ENCODE results near the gene TRRAP. TPM values are rescaled to one million over a fixed set of nuclear protein-coding genes. Genes with fewer than 3 reads are reported as not detected.

TRRAP gene
- total RNA-seq, 1 experiment from 2014 or later = 55.8 TPM

DNA sequence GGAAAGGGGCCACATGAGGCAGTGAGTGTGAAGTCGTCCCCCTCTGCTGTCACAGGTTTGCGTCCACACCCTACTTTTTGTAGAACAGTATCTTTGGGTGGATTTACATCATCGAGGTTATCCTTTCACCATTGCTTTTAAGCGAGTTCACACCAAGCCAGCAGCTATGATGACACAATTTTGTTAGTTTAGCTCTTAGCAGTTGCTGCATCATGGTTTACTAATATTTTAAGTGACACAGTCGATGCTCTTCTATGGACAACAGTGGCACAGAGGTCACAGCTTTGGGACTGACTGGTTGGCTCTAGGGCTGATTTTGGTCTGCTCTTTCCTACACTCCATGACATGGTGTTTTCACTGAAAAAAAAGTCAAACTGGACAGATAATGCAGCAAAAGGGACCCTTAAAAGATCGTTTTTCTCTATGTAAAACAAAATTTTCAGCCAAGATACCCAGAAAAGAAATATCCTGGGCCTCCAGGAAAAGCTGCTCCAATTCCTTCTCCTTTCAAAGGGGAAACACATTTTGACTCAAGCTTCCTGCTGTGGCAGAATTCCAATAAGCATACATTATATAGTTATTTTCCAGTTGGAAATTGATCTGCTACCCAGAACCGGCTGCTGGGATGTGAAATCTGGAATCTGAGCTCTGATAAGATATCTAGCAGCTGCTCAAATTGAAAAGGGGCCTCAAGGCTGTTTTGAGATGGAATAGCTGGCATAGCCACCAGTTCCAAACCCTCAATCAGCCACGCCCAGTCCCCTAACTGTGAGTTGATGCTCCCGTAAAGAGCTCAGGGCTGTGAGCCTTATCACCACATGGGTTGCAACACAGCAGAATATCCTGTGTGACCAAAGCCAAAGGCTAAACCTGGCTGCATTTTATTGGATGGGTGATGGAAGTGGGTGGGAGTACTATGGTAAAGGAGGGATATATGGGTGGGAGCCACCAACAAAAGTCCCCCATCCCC, 151.4 kb downstream of the TRRAP start:
- no peaks in the 10 kb centered on the region for H3K9me2 ChIP-seq (ENCODE audit: insufficient read depth)
- no peak overlapping the region for H2AFZ ChIP-seq
- POLR2A ChIA-PET (ENCODE audit: unreplicated experiment) = no interaction called here
- TF ChIP-seq, protein P1, sequence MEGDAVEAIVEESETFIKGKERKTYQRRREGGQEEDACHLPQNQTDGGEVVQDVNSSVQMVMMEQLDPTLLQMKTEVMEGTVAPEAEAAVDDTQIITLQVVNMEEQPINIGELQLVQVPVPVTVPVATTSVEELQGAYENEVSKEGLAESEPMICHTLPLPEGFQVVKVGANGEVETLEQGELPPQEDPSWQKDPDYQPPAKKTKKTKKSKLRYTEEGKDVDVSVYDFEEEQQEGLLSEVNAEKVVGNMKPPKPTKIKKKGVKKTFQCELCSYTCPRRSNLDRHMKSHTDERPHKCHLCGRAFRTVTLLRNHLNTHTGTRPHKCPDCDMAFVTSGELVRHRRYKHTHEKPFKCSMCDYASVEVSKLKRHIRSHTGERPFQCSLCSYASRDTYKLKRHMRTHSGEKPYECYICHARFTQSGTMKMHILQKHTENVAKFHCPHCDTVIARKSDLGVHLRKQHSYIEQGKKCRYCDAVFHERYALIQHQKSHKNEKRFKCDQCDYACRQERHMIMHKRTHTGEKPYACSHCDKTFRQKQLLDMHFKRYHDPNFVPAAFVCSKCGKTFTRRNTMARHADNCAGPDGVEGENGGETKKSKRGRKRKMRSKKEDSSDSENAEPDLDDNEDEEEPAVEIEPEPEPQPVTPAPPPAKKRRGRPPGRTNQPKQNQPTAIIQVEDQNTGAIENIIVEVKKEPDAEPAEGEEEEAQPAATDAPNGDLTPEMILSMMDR (conservative IDR thresholded peaks at IDR 0.05) = no peak
- no peak for TF ChIP-seq EZH2 (IDR thresholded peaks at IDR 0.05; ENCODE audit: low read depth)
- no peaks in the 10 kb centered on the region; the same call in 1 of the 2 replicates for H4K20me1 ChIP-seq (ENCODE audit: insufficient read depth)
- H3K27me3 ChIP-seq (ENCODE audit: insufficient read depth, low read depth) = no peaks in the 10 kb centered on the region
- no peak overlapping the region; the same call in 1 of the 2 replicates for H3K27ac ChIP-seq
- no TSS peak for BruUV-seq (replicated peaks)
- no peaks in the 10 kb centered on the region; the same call in 1 of the 2 replicates for H3K79me2 ChIP-seq (ENCODE audit: low read depth)
- intact Hi-C loops (cut with micrococcal nuclease; ENCODE audit: unreplicated experiment) = no loop called here
- H3F3A ChIP-seq (ENCODE audit: insufficient read depth, low read depth) = peaks cover 47% of the 10 kb centered on the region
- H3K36me3 ChIP-seq (ENCODE audit: low read depth) = peaks cover 33% of the 10 kb centered on the region
- no peak overlapping the region for H3K4me2 ChIP-seq
- no peaks in the 10 kb centered on the region for H3K4me1 ChIP-seq (replicated peaks; ENCODE audit: insufficient read depth)
- H3K4me3 ChIP-seq = no peak overlapping the region
- CTCF ChIA-PET = interaction anchor here (0.5 kb wide), 1 partner anchor 122 kb away, joined by 4 read pairs; no protein-coding TSS in a partner anchor
- no peak for DNase-seq
- H3K9me3 ChIP-seq (ENCODE audit: insufficient read depth, low read depth) = no peaks in the 10 kb centered on the region

DNA sequence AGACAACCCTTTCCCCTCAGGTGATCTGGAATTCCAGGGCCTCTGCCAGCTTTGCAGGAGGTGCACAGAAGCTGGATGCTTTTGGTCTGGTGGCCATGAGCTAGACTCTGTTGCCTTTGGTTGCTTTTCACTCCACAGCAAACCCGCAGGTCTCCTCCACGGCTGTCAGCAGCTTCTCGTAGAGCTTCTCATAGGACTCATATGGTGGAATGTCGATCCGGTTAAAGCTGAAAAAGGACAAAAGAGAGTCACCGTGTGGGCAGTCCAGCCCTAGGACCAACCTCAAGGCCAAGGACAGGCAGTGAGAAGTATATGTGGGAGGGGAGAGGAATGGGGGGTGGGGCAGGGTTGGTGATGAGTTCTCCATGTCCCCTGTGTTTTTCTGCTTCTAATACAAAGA, 152.1 kb downstream of the TRRAP start:
- H3K4me3 ChIP-seq = no peak overlapping the region
- ChIA-PET POLR2A (ENCODE audit: unreplicated experiment) (no interaction called here), CTCF (no interaction called here)
- no peaks in the 10 kb centered on the region for H3K4me1 ChIP-seq (replicated peaks; ENCODE audit: insufficient read depth)
- no peak overlapping the region for H3K27ac ChIP-seq
- H3F3A ChIP-seq (ENCODE audit: insufficient read depth, low read depth) = peaks cover 42% of the 10 kb centered on the region; the same call in 1 of the 2 replicates
- H3K4me2 ChIP-seq = no peak overlapping the region
- H3K79me2 ChIP-seq (ENCODE audit: low read depth) = no peaks in the 10 kb centered on the region; the same call in 1 of the 2 replicates
- TF ChIP-seq EZH2 (IDR thresholded peaks at IDR 0.05; ENCODE audit: low read depth) = no peak
- TF ChIP-seq, protein P1 (conservative IDR thresholded peaks at IDR 0.05) = no peak
- H3K9me2 ChIP-seq (ENCODE audit: insufficient read depth) = no peaks in the 10 kb centered on the region
- no peaks in the 10 kb centered on the region; the same call in 1 of the 2 replicates for H4K20me1 ChIP-seq (ENCODE audit: insufficient read depth)
- H3K36me3 ChIP-seq (ENCODE audit: low read depth) = peaks cover 34% of the 10 kb centered on the region
- no peak overlapping the region for H2AFZ ChIP-seq
- no peak for DNase-seq
- intact Hi-C loops (cut with micrococcal nuclease; ENCODE audit: unreplicated experiment) = no loop called here
- BruUV-seq (replicated peaks) = no TSS peak
- H3K9me3 ChIP-seq (ENCODE audit: insufficient read depth, low read depth) = no peaks in the 10 kb centered on the region
- no peaks in the 10 kb centered on the region for H3K27me3 ChIP-seq (ENCODE audit: insufficient read depth, low read depth)

DNA sequence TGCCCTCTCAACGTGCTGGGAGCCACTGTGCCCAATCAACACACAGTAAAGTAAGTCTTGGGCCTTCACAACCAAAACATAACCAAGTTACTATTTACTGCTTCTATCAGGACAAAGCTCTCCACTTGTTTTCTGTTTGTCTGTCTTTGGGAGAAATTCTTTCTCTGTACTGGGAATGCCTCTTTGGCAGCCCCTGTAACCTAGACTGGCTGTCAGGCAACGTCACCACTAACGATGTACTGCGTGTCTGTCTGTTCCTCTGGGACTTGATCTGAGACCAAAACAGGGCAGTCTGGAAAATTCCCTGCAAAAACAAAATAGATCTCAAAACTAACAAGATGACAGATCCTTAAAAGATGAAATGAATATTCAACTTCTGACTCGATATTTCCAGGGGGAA, 152.6 kb downstream of the TRRAP start:
- no peak overlapping the region for H3K4me3 ChIP-seq
- H3K4me2 ChIP-seq = no peak overlapping the region
- TF ChIP-seq, protein P1 (conservative IDR thresholded peaks at IDR 0.05) = no peak
- BruUV-seq (replicated peaks) = no TSS peak
- no peak for DNase-seq
- no peaks in the 10 kb centered on the region for H3K9me3 ChIP-seq (ENCODE audit: insufficient read depth, low read depth)
- H2AFZ ChIP-seq = no peak overlapping the region
- no peaks in the 10 kb centered on the region for H3K27me3 ChIP-seq (ENCODE audit: insufficient read depth, low read depth)
- intact Hi-C loops (cut with micrococcal nuclease; ENCODE audit: unreplicated experiment) = no loop called here
- peaks cover 38% of the 10 kb centered on the region; the same call in 1 of the 2 replicates for H3F3A ChIP-seq (ENCODE audit: insufficient read depth, low read depth)
- POLR2A ChIA-PET (ENCODE audit: unreplicated experiment) = no interaction called here
- H3K27ac ChIP-seq = no peak overlapping the region
- H3K9me2 ChIP-seq (ENCODE audit: insufficient read depth) = no peaks in the 10 kb centered on the region
- no peaks in the 10 kb centered on the region for H3K4me1 ChIP-seq (replicated peaks; ENCODE audit: insufficient read depth)
- CTCF ChIA-PET = no interaction called here
- peaks cover 3% of the 10 kb centered on the region; the same call in 1 of the 2 replicates for H4K20me1 ChIP-seq (ENCODE audit: insufficient read depth)
- peaks cover 39% of the 10 kb centered on the region for H3K36me3 ChIP-seq (ENCODE audit: low read depth)
- H3K79me2 ChIP-seq (ENCODE audit: low read depth) = no peaks in the 10 kb centered on the region; the same call in 1 of the 2 replicates
